HG02759 (cell line): ENCODE results near the gene SCN8A.

Experiments
- ATAC-seq: cut with Tn5 transposase; IDR thresholded peaks from one replicate; pipeline ENCODE4 v1.9.1; 2021; ENCODE audit warnings: mild to moderate bottlenecking, moderate library complexity; ENCODE audit not compliant: unreplicated experiment

Gene SCN8A

DNA sequence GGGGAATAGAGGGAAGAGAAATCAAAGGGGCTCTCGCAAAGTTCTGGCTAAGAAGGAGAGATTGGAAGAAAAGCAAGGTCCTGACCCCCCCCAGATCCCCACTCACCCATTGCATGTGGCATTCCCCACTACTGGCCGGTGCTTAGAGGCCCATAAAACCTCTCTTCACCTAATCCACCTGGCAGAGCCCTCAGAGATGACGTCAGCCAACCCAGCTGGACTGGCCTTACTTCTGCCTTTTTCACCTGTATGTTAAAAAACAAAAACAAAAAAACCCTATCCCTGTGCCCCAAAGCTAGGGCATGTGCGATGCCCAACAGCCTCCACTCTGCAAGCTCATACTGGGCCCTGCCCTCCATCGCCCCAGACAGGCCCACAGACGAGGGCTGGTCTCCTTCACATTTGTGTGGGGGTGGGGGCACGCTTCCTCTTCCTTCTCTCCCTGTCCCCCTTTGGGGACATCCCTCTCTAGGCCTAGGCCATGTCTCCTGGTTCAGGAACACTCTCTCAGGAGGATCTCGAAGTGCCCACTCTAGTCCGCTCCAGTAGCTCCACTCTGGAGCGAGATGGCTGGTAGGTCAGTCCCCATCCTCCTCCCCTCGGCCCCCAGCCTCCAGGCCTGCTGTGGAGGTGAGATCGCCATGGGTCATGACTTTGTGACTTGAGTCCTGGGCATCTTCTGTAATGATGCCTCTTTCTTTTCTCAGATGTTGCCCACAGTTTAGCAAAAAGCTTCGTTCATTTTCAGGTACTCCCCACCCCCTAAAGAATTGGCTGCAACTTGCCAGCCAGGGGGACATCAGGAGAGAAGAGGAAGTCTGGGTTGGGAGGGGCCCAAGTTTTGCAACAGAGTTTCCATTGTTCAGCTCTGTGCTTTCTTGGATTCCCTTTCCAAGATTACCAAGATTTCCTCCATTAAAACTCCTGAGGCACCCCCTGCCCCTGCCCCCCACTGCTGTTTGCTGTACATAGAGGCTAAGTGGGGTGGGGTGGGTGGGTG, 220.5 kb downstream of the SCN8A start:
- ATAC-seq: no peak

DNA sequence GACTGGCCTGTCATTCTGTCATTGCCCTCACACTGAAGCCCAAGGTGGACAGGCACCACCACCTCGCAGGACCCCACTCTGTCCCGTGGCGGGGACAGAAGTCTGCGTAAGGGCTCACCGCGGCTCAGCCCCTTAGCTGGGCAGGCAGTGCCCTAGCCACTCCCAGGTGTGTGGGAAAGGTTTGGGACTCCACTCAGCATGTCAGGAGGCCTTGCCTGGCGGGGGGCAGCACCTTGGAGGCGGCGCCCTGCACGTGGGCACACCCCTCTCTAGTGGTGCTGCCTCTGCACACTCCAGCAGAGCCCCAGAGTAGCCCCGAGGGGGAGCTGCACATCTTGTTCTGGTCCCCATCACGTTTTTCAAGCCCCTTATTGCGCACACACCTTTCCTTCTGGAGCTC, 221.8 kb downstream of the SCN8A start:
- no peak for ATAC-seq

DNA sequence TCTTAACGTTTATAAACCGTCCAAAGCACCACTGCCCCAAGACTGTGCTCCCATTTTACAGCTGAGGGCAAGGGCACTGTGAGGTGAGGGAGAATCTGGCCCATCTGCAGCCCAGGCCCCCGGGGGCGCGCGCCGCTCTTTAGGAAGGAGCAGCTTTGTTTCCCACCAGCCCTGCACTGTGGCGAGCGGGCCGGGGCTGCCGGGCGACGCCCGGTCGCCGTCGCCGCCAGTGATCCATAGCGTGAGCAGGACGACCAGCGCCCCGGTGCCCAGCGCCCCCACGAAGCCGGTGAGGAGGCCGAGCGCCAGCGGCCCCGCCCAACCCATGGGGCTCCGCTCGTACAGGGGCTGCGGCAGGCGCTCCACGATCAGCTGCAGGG, 222.9 kb downstream of the SCN8A start:
- ATAC-seq: no peak

DNA sequence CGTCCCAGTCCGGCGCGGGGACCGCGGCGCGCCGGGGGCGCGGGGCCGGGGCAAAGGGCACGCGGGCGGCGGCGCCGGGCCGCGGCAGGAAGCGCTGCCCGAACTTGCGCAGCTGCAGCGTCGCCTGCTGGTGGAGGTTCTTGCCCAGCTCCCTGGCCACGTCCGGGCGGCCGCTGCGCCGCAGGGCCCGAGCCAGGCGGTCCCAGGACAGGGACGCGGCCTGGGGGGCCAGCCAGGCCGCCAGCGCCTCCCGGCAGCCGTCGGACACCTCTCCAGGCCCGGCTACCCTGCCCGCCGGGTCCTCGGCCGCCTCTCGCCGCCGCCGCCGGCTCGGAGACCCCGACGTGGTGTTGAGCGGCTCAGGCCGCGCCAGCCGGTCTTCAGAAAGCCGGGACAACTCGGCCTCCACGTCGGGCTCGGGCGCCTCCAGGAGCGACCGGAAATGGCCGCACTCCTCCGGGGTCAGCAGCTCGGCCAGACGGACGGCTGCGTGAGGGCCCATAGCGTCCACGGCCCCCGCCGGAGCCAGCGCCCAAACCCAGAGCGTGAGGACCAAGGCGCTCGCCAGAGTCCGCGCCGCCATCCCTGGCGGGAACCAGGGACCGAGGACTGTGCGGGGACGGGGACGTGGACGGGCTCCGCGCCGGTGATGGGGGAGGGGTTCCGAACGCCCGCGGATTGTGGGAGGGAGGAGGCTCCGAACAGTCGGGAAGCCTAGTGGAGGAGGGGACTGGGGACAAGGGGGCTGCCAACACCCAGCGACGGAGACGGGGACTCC, 223.5 kb downstream of the SCN8A start:
- no peak for ATAC-seq

DNA sequence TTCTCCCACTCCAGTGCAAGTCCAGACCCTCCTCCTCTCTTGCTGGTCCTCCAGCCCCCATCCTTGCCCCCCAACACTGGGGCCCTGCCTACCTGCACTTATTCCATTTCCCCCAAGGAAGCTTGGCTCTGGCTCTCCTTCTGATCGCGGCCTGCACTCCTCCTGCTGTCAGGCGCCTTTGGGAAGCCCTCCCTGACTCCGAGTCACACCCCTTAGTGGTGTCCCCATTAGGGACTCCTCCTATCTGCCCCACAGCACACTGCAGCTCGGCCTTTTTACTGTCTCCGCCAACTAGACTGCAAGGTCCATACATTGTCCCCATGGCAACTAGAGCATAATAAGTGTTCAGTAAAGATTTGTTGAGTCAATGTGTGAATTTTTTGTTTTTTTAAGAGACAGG, 224.5 kb downstream of the SCN8A start:
- ATAC-seq: no peak

DNA sequence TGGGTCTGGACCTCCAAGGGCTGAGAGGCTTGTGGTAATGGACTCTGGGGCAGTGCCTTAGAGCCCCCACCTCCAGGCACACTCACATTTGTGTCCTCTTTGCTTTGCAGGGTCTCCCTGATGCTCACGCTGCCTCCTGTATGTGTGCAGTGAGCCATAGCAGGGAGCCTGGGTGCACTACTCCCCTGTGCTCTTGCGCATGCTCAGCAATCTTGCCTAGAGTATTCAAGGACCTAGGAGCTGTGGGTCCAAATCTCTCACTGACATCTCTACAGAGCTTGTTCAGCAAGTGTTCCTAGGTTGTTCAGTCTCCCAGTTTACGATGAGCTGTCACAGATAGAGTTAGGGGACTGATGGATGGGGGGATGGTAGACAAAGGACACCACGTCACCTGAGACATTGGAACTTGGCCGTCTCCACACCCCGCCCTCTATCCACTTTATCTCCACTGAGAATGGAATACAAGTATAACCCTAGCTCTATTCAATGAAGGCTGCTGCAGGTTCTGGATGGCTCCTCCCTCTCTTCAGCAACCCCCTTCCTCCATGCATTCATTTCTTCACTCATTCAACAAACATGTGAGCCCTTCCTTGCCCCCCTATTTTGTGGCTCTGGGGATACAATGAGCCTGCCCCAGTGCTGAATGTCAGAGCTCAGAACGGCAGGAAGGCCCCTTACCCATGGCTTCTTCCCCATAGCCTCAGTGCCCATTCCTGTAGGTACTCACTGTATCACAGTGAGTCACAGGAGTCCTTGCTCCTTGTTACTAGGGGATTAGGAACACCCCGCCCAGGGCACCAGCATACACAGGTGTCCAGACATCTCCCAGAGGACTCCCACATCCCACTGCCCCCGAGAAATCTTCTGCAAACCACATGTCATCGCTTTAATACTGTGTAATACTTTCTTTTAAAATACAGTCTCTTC, 226.3 kb downstream of the SCN8A start:
- no peak for ATAC-seq

DNA sequence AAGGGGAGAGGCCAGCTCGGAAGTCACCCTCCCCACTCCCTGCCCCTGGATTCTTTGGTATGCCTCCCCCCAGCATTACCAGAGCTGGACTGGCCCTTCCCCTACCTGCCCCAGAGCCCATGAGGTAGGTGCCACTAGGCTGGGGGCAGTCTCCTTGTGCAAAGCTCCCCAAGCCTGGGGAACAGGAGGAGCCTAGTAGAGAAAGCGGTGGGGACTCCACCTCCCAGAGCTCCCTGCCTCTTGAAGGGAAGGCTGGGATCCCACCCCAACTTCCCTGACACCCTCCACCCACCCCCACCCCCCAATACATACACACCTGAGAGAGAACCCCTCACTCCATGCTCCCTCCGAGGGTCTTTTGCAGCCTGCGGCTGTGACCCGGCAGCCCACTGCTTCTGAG, 227.1 kb downstream of the SCN8A start:
- ATAC-seq: no peak

DNA sequence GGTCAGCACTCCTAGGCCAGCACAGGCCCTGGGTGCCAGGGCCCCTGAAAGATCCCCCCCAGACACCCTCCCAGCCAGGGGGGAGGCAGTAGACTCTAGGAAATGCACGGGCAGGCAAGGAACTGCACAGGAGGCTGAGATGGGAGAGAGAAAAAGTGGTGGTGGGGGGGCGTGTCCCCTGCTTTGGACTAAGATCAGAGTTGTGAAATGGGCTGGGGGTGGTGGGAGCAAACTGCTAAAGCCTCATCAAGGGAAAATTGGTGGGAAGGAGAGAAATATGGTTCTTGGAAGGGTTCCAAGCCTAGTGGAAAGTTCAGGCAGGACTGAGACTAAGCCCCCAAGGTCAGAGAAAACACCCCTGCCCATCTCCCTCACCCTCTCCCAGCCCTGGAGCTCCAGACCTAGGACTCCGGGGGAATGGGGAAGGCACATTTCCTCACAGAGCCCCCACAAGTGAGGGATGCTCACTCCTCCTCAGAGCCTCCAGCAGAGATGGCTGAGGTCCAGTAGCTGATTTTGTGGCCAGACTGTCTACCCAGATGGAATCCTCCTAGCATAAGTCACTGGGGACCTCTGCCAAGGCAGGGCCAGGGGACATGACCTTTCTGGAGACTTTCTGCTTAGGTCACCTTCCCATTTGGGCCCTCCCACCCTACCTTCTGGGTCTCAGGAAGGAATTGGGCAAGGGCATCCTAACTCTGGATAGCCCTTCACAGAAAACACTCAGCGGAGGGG, 227.7 kb downstream of the SCN8A start:
- ATAC-seq: no peak

DNA sequence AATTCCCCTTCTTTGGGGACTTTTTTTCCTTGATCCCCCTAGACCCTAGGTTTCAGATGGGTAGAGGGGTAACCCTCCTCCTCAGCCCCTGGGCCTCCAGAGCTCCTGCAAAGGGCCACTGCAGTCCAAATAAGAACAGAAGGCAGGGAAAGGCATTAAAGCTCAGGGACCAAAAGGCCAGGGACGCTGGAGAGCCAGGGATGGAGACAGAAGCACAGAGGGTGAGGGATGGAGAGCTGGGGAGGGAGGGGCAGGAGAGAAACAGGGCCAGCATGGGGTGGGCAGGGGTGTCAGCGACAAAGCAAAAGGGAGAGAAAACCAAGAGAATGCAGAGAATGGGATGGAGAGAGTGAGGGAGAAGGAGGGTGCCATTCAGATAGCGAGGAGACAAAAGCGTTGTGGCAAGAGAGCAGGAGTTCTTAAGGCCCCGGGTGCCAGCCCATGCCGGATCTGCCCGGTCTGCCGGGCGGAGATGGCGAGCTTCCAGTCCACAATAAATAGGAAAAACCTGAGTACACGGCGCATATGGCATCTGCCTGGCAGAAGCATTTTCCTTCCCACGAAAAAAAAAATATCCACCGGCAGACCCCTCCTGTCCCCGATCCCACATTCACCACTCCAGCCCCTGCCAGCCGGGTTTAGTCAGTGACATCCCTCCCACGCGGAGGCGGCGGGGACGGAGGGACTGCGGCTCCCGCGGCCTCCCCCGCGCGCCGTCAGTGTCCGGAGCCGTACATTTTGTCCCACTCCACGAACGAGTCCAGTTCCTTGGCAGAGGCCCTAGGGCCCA, 228.9 kb downstream of the SCN8A start:
- ATAC-seq: no peak

DNA sequence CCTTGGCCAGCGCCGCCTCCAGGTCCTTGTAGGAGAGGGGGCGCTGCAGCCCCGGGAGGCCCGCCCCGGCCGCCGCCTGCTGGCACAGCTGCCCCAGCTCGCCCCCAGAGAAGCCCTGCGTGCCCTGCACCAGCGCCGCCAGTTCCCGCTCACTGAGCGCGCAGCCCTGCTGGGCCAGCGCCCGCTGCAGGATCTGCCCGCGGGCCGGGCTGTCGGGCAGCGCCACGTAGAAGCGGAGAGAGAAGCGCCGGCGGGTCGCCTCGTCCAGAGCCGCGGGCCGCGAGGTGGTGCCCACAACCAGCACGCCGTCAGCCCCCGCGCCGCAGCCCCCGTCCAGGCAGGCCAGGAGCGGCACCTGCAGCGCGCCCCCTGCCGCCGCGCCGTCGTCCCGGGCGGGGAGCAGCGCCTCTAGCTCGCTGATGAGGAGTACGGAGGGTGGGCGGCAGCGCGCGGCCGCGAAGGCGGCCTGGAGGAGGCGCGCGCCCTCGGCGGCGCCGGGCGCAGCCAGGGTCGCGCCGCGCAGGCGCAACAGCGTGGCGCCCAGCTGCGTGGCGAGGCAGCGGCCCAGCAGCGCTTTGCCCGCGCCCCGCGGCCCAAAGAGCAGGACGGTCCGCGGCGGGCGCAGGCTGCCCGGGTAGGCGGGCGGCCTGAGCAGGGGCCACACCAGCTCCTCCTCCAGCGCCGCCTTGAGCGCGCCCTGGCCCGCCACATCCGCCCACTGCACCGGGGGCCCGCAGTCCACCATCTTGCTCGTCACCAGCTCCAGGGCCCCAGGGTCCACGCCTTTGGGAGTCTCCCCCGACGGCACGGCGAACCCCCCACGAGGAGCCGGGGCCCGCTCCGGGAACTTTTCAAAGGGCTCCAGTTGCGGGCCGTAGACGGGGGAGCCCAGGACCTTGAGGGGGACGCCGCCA, 229.8 kb downstream of the SCN8A start:
- no peak for ATAC-seq

DNA sequence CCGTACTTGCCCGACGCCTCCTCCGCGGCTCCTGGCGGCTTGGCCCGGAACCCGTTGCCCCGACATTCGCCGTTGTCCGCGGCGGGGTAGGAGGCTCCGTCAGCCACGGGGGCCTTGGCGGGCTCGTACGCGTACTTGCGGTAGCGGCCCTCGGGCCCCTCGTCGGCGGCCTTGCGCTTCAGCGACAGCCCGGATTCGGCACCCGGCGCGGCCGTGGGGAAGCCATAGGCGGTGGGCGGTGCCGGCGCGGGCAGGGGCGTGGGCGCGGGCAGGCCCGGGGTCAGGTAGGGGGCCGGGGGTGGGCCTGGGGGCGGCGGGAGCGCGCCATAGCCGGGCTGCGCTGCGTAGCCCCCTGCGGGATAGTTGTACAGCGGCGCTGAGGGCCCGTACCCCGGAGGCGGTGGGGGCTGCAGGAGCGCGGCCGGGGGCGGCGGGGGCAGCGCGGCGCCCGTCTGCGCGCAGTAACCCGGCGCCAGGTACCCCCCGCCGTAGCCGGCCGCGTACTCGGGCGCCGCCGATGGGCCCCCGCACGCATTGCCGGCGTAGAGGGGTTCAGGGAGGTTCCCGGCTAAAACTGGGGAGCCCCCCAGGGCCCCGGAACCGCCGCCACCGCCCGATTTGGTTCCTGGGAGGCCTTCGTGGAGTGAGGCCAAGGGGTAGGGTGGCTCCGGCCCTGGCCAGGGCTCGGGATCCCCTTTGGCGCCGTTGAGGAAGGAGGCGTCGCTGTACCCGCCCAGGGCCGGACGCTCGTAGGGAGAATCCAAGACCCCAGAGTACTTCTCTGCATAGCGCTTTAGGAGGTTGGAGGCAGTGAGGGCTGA, 230.6 kb downstream of the SCN8A start:
- ATAC-seq: no peak

DNA sequence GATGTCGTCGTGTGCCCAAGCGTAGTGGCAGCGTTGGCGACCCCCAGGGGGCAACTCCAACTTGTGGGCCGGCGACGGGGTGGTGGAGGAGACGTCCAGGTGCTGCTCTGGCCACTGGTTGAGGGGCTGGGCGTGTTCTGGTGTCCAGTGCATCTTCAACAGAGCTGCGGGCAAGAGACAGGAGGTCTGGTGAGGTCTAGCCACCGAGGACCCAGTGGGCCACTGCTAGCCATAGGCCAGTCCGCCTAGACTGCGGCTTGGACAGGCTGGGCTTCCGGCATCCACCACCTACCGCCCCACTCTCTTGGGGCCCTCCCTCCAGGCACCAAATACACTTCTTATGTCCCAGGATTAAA, 231.2 kb downstream of the SCN8A start:
- ATAC-seq: no peak

DNA sequence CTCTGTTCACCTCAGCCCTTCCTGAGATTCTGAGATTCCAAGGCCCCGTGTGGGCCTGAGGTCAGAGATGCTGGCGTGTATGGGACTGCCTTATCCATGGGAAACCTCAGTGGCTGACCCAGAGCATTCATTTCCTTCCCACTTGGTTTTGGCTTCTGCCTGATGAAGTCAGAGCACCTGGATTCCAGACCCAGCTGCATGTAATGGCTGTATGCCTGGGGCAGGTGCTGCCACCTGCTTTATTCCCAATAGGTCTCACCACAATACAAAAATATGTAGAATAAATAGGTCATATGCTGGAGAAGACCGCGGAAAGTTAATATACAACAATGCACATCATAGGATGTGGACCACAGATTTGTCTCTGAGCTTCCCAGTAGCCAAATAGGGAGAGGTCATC, 231.9 kb downstream of the SCN8A start:
- no peak for ATAC-seq

DNA sequence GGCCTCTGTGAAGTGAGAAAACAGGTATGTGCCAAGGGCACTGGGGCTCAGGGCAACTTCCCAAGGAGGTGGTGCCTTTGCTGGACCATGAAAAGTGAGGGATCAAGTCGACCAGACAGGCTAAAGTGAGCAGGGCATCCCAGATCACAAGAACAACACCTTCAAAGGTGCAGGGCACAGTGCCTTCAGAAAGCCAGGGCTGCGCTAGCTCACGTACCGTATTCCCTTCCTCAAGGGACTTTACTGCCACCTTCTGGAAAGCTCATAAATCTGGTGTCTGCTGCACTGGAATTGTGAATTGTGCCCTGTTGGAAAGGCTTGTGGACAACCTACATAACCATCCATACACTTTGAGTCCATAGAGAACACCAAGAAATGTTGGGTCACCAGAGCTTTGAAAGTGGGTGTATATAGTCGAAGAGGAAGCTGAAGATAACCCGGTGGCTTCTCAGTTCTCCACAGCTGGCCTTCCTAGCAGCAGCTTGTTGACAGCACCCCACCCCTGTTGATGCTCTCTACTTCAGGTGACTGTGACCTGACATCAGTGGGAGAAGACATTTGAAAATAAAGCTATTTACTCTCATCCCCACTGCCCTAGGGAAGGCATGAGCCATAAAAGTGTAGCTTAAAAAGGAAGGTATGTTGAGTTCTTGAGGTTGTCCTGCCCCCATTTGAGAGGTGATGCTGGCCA, 233.0 kb downstream of the SCN8A start:
- ATAC-seq: no peak

DNA sequence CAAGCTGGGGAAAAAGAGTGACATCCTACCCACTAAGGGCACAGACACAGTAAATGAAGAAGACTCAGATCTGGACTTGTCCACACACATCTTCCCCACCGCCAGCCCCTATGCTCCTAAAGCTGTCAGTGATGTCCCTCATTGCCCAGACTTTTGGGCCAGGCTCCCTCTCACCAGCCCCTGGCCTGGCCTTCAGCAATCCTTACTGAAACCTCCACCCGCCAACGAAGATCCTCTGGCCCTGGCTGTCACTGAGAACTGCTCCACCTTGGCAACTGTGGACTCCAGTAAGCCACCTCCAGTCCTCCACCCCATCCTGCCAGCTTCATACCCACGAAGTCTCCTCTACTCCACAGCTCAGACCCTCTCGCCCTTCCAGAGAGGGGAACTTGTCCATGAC, 234.2 kb downstream of the SCN8A start:
- no peak for ATAC-seq

DNA sequence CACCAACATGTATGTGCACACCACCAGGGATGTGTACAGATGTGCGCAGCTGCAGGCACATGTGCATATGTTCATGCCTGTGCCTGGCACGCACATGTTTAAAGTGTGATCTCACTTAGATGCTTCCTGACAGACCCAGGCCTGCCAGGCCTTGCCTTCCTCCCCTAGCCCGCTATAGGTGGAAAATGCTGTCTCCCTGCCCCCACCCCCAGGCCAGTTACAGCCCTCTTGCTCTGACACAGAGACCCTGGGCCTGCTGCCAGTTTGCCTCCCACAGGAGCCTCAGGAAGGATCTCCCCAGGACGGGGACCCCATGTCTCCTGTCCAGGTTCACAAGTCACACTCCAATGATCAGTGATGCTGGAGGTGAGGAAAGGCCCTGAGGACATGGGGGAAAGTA, 235.8 kb downstream of the SCN8A start:
- no peak for ATAC-seq
